Ectodermal cell (in vitro differentiated cells): ENCODE data around the gene TRPV6.

Source experiments
- H3K27ac ChIP-seq: 2 replicates; pipeline ENCODE4 v1.7.0; 2013; ENCODE audit warnings: mild to moderate bottlenecking, low read depth, low read length; ENCODE audit not compliant: insufficient read depth, poor library complexity, severe bottlenecking
- H3K27me3 ChIP-seq: 2 replicates; pipeline ENCODE4 v1.7.0; 2013; ENCODE audit warnings: mild to moderate bottlenecking, low read length; ENCODE audit not compliant: insufficient read depth, control insufficient read depth, poor library complexity, severe bottlenecking
- H3K36me3 ChIP-seq: one replicate; pipeline ENCODE4 v1.7.0; 2013; ENCODE audit warnings: low read length; ENCODE audit not compliant: control insufficient read depth, insufficient read depth
- H3K4me1 ChIP-seq: one replicate; pipeline ENCODE4 v1.7.0; 2013; ENCODE audit warnings: low read length; ENCODE audit not compliant: control insufficient read depth, insufficient read depth
- H3K4me3 ChIP-seq: 2 replicates; pipeline ENCODE4 v1.7.0; 2013; ENCODE audit warnings: low read depth, low read length, control low read depth; ENCODE audit not compliant: insufficient read depth
- H3K9me3 ChIP-seq: 2 replicates; pipeline ENCODE4 v1.7.0; 2013; ENCODE audit warnings: mild to moderate bottlenecking, low read length, moderate library complexity; ENCODE audit not compliant: control insufficient read depth
- WGBS, 2 experiments: methylation state at CpG; one replicate each; pipeline ENCODE4 v1.1.7; 2013; ENCODE audit warnings: missing lambda C conversion rate in 2 of 2; 5-methylcytosine and 5-hydroxymethylcytosine counted together

The TRPV6 gene

GRCh38 chr7:142896741-142897379 lies 11.3 kb upstream of the TRPV6 start:
- no peaks in the 10 kb centered on the region for H3K27me3 ChIP-seq
- H3K27ac ChIP-seq, result no peak overlapping the region
- H3K9me3 ChIP-seq, result no peaks in the 10 kb centered on the region
- H3K4me1 ChIP-seq, result no peaks in the 10 kb centered on the region
- no peak overlapping the region for H3K4me3 ChIP-seq
- WGBS, 2 experiments, result 95 to 97% methylated on average over 3 of the region's 3 CpGs
- no peaks in the 10 kb centered on the region for H3K36me3 ChIP-seq

- 96 to 98% methylated on average over 3 of the region's 3 CpGs for WGBS, 2 experiments
Observed at GRCh38 chr7:142896151-142896550, 10.6 kb upstream of the TRPV6 start.

GRCh38 chr7:142894985-142895593 lies 9.5 kb upstream of the TRPV6 start:
- Histone ChIP-seq H3K36me3 (no peaks in the 10 kb centered on the region), H3K9me3 (no peaks in the 10 kb centered on the region), H3K4me1 (no peaks in the 10 kb centered on the region), H3K4me3 (no peak overlapping the region), H3K27ac (no peak overlapping the region), H3K27me3 (no peaks in the 10 kb centered on the region)
- 87 to 93% methylated on average over 4 to 6 of the region's 6 CpGs for WGBS, 2 experiments

More at GRCh38 chr7:142896151-142896550, 10.6 kb upstream of the TRPV6 start:
- no peaks in the 10 kb centered on the region for H3K27me3 ChIP-seq
- no peak overlapping the region for H3K4me3 ChIP-seq
- no peak overlapping the region for H3K27ac ChIP-seq
- H3K36me3 ChIP-seq, result no peaks in the 10 kb centered on the region
- H3K4me1 ChIP-seq, result no peaks in the 10 kb centered on the region
- H3K9me3 ChIP-seq, result no peaks in the 10 kb centered on the region

GRCh38 chr7:142894112-142894984 lies 8.8 kb upstream of the TRPV6 start:
- Histone ChIP-seq H3K36me3 (no peaks in the 10 kb centered on the region), H3K4me1 (no peaks in the 10 kb centered on the region), H3K27ac (no peak overlapping the region), H3K27me3 (no peaks in the 10 kb centered on the region), H3K9me3 (no peaks in the 10 kb centered on the region), H3K4me3 (no peak overlapping the region)
- 86 to 92% methylated on average over 12 of the region's 12 CpGs for WGBS, 2 experiments

GRCh38 chr7:142892951-142893350 lies 7.4 kb upstream of the TRPV6 start:
- Histone ChIP-seq H3K4me1 (no peaks in the 10 kb centered on the region), H3K4me3 (no peak overlapping the region), H3K27ac (no peak overlapping the region), H3K9me3 (no peaks in the 10 kb centered on the region), H3K27me3 (no peaks in the 10 kb centered on the region), H3K36me3 (no peaks in the 10 kb centered on the region)
- WGBS, 2 experiments, result 91% methylated on average over 5 of the region's 5 CpGs

GRCh38 chr7:142891490-142892082 lies 6.0 kb upstream of the TRPV6 start:
- Histone ChIP-seq H3K9me3 (no peaks in the 10 kb centered on the region), H3K4me3 (no peak overlapping the region), H3K4me1 (no peaks in the 10 kb centered on the region), H3K27me3 (no peaks in the 10 kb centered on the region), H3K27ac (no peak overlapping the region), H3K36me3 (no peaks in the 10 kb centered on the region)
- 91 to 92% methylated on average over 10 of the region's 10 CpGs for WGBS, 2 experiments

- Histone ChIP-seq H3K4me3 (no peak overlapping the region), H3K36me3 (no peaks in the 10 kb centered on the region), H3K4me1 (no peaks in the 10 kb centered on the region), H3K27ac (no peak overlapping the region), H3K27me3 (no peaks in the 10 kb centered on the region), H3K9me3 (no peaks in the 10 kb centered on the region)
- WGBS, 2 experiments, result 86 to 90% methylated on average over 12 of the region's 12 CpGs
Observed at GRCh38 chr7:142890874-142891485, 5.4 kb upstream of the TRPV6 start.

GRCh38 chr7:142889816-142890215 lies 4.3 kb upstream of the TRPV6 start:
- Histone ChIP-seq H3K4me1 (peaks cover 3% of the 10 kb centered on the region), H3K9me3 (no peaks in the 10 kb centered on the region), H3K27me3 (no peaks in the 10 kb centered on the region), H3K4me3 (no peak overlapping the region), H3K27ac (no peak overlapping the region), H3K36me3 (no peaks in the 10 kb centered on the region)
- WGBS, 2 experiments, result 73 to 87% methylated on average over 3 of the region's 3 CpGs

- Histone ChIP-seq H3K27me3 (no peaks in the 10 kb centered on the region), H3K4me1 (peaks cover 3% of the 10 kb centered on the region), H3K9me3 (no peaks in the 10 kb centered on the region), H3K36me3 (no peaks in the 10 kb centered on the region), H3K4me3 (no peak overlapping the region), H3K27ac (no peak overlapping the region)
- 91 to 93% methylated on average over 12 of the region's 12 CpGs for WGBS, 2 experiments
Observed at GRCh38 chr7:142887282-142888015, 1.9 kb upstream of the TRPV6 start.
